ENCODE measurements around the gene PPP2R2B. TPM values are rescaled to one million over a fixed set of nuclear protein-coding genes. Genes with fewer than 3 reads are reported as not detected.
"Not testable (repeated sequence)": the region's sequence is repeated elsewhere in the genome, so short reads cannot be mapped to it uniquely, and the experiment has no call there.

Gene PPP2R2B
- total and polyA plus RNA-seq, 2 of the 4 experiments (the other 2 are of a cell fraction): not detected

GRCh38 chr5:146731909-146732659, 146.5 kb downstream of the PPP2R2B start (continued):
- peak; percentile 67 for TF ChIP-seq MAFK (IDR thresholded peaks at IDR 0.05; ENCODE audit: low read depth, low read length)
- no peak for TF ChIP-seq POLR2A (IDR thresholded peaks at IDR 0.05; ENCODE audit: low read depth, low read length)

GRCh38 chr5:146728746-146729145, 149.8 kb downstream of the PPP2R2B start:
- H2AK9ac ChIP-seq (replicated peaks; ENCODE audit: low read depth, low read length, poor library complexity); intact Hi-C loops (cut with micrococcal nuclease); H3K36me3 ChIP-seq (ENCODE audit: control insufficient read depth, insufficient read depth, low read length); H3K14ac ChIP-seq (replicated peaks; ENCODE audit: low read depth, low read length); POLR2A ChIA-PET (ENCODE audit: unreplicated experiment); H3K4me3 ChIP-seq (ENCODE audit: insufficient read depth, low read depth, low read length); H3K79me1 ChIP-seq (ENCODE audit: low read depth in 1 of 2, low read length in 2 of 2); H4K5ac ChIP-seq (ENCODE audit: low read depth, low read length); H3K4ac ChIP-seq (ENCODE audit: low read depth, low read length); H4K91ac ChIP-seq (ENCODE audit: insufficient read depth, low read depth, low read length); H4K8ac ChIP-seq (ENCODE audit: low read depth in 2 of 2, low read length in 2 of 2); H4K20me1 ChIP-seq (ENCODE audit: insufficient read depth, low read length); H3K9me3 ChIP-seq (ENCODE audit: control insufficient read depth, insufficient read depth, low read length); CTCF ChIA-PET; H3K56ac ChIP-seq (ENCODE audit: extremely low read depth, insufficient read depth, low read length); H3K4me2 ChIP-seq (ENCODE audit: low read depth, low read length); DNase-seq; dilution Hi-C loops (cut with HindIII; ENCODE audit: low sequenced_read_pairs, unreplicated experiment); H2BK120ac ChIP-seq (ENCODE audit: low read depth, low read length); H3K27me3 ChIP-seq (ENCODE audit: control insufficient read depth, insufficient read depth, low read length); H2AK5ac ChIP-seq (ENCODE audit: low read depth, low read length); H3K23ac ChIP-seq (ENCODE audit: low read depth, low read length); BruUV-seq (replicated peaks); H2BK15ac ChIP-seq (ENCODE audit: low read depth, low read length); H2BK20ac ChIP-seq (ENCODE audit: low read depth, low read length); H2AFZ ChIP-seq (replicated peaks; ENCODE audit: low read length, poor library complexity); H3K9ac ChIP-seq (ENCODE audit: low read depth, low read length); H3K4me1 ChIP-seq (ENCODE audit: control insufficient read depth, insufficient read depth, low read length); H2BK5ac ChIP-seq (ENCODE audit: low read depth, low read length, poor library complexity, severe bottlenecking); H3K9me1 ChIP-seq (ENCODE audit: insufficient read depth, low read length); in situ Hi-C loops (cut with MboI; ENCODE audit: low sequenced_read_pairs); H3K18ac ChIP-seq (ENCODE audit: low read depth, low read length); ATAC-seq (ENCODE audit: low read depth); H3K27ac ChIP-seq (ENCODE audit: insufficient read depth, low read length): not testable (repeated sequence)
- no CpG with 5 or more reads among the region's 3 CpGs for WGBS, 2 experiments (ENCODE audit: extremely low coverage in 2 of 2, insufficient read length in 1 of 2)
